Mesenchymal stem cell (in vitro differentiated cells and primary cell): ENCODE measurements around the gene SLC44A5.
"Not testable (repeated sequence)": the region's sequence is repeated elsewhere in the genome, so short reads cannot be mapped to it uniquely, and the experiment has no call there.

Experiments
- DNase-seq: peaks from one replicate; pipeline ENCODE4 v3.0.0-alpha.2; 2013
- H2AFZ ChIP-seq: one replicate; pipeline ENCODE4 v1.6.1; 2013; ENCODE audit warnings: low read depth, mild to moderate bottlenecking, control low read depth, inconsistent platforms, low read length, moderate library complexity
- H2AK5ac ChIP-seq: 2 replicates; pipeline ENCODE4 v1.6.1; 2013; ENCODE audit warnings: low read length, moderate library complexity, mild to moderate bottlenecking, inconsistent platforms; ENCODE audit not compliant: severe bottlenecking
- H2BK120ac ChIP-seq: one replicate; pipeline ENCODE4 v1.6.1; 2013; ENCODE audit warnings: low read depth, mild to moderate bottlenecking, inconsistent platforms, low read length, moderate library complexity
- H2BK12ac ChIP-seq, 2 experiments: one replicate each; pipeline ENCODE4 v1.6.1; 2013; ENCODE audit warnings: inconsistent platforms in 2 of 2, low read length in 2 of 2, mild to moderate bottlenecking in 2 of 2, moderate library complexity in 2 of 2, control low read depth in 1 of 2
- H2BK15ac ChIP-seq: one replicate; pipeline ENCODE4 v1.6.1; 2013; ENCODE audit warnings: mild to moderate bottlenecking, low read depth, inconsistent platforms; ENCODE audit not compliant: poor library complexity, severe bottlenecking
- H2BK5ac ChIP-seq: 2 replicates; pipeline ENCODE4 v1.6.1; 2013; ENCODE audit warnings: low read depth, mild to moderate bottlenecking, low read length, control low read depth, inconsistent platforms; ENCODE audit not compliant: poor library complexity, severe bottlenecking
- H3K14ac ChIP-seq, 2 experiments: one replicate each; pipeline ENCODE4 v1.6.1; 2013; ENCODE audit warnings: inconsistent platforms in 2 of 2, low read length in 2 of 2, control low read depth in 1 of 2, mild to moderate bottlenecking in 1 of 2, moderate library complexity in 1 of 2
- H3K18ac ChIP-seq, 2 experiments: one replicate each; pipeline ENCODE4 v1.6.1; 2013; ENCODE audit warnings: inconsistent platforms in 2 of 2, low read length in 2 of 2, control low read depth in 1 of 2, low read depth in 1 of 2, mild to moderate bottlenecking in 1 of 2
- H3K23ac ChIP-seq, 2 experiments: one replicate each; pipeline ENCODE4 v1.6.1; 2013; ENCODE audit warnings: inconsistent platforms in 2 of 2, low read length in 2 of 2, mild to moderate bottlenecking in 2 of 2, moderate library complexity in 2 of 2, control low read depth in 1 of 2
- H3K27ac ChIP-seq: 2 replicates; pipeline ENCODE4 v1.5.1; 2013; ENCODE audit warnings: mild to moderate bottlenecking, moderate library complexity, low read length, control low read depth, inconsistent platforms; ENCODE audit not compliant: poor library complexity, severe bottlenecking
- H3K27me3 ChIP-seq, 2 experiments: 2 replicates each; pipeline versions ENCODE4 v1.6.1 to v1.7.0; 2013; ENCODE audit warnings: low read length in 2 of 2, mild to moderate bottlenecking in 2 of 2, moderate library complexity in 2 of 2, control low read depth in 1 of 2, inconsistent platforms in 1 of 2; ENCODE audit not compliant: control insufficient read depth in 1 of 2, insufficient read depth in 1 of 2
- H3K36me3 ChIP-seq, 2 experiments: 2 replicates each; pipeline versions ENCODE4 v1.6.1 to v1.7.0; 2013; ENCODE audit warnings: low read length in 2 of 2, control low read depth in 1 of 2, inconsistent platforms in 1 of 2, low read depth in 1 of 2, mild to moderate bottlenecking in 1 of 2; ENCODE audit not compliant: insufficient read depth in 2 of 2, control insufficient read depth in 1 of 2
- H3K4ac ChIP-seq, 2 experiments: one replicate each; pipeline ENCODE4 v1.6.1; 2013; ENCODE audit warnings: inconsistent platforms in 2 of 2, low read length in 2 of 2, mild to moderate bottlenecking in 2 of 2, moderate library complexity in 2 of 2, control low read depth in 1 of 2, low read depth in 1 of 2
- H3K4me1 ChIP-seq: 2 replicates; pipeline ENCODE4 v1.6.1; 2013; ENCODE audit warnings: low read depth, low read length, control low read depth; ENCODE audit not compliant: control insufficient read depth, insufficient read depth
- H3K4me2 ChIP-seq: 2 replicates; pipeline ENCODE4 v1.6.1; 2013; ENCODE audit warnings: low read length, mild to moderate bottlenecking, inconsistent platforms; ENCODE audit not compliant: poor library complexity, severe bottlenecking
- H3K4me3 ChIP-seq, 2 experiments: 2 replicates each; pipeline versions ENCODE4 v1.5.1 to v1.7.0; 2013; ENCODE audit warnings: low read length in 2 of 2, mild to moderate bottlenecking in 2 of 2, control low read depth in 1 of 2, low read depth in 1 of 2; ENCODE audit not compliant: insufficient read depth in 1 of 2
- H3K79me1 ChIP-seq: replicated peaks from 2 replicates; pipeline ENCODE4 v1.6.1; 2013; ENCODE audit warnings: mild to moderate bottlenecking, control low read depth, low read length, inconsistent platforms; ENCODE audit not compliant: poor library complexity, severe bottlenecking
- H3K9ac ChIP-seq: 2 replicates; pipeline ENCODE4 v1.7.0; 2013; ENCODE audit warnings: mild to moderate bottlenecking, low read length, moderate library complexity
- H3K9me3 ChIP-seq: 2 replicates; pipeline ENCODE4 v1.7.0; 2013; ENCODE audit warnings: mild to moderate bottlenecking, low read length; ENCODE audit not compliant: control insufficient read depth
- H4K8ac ChIP-seq: one replicate; pipeline ENCODE4 v1.6.1; 2013; ENCODE audit warnings: inconsistent platforms, mild to moderate bottlenecking, low read length, moderate library complexity
- H4K91ac ChIP-seq: one replicate; pipeline ENCODE4 v1.6.1; 2013; ENCODE audit warnings: mild to moderate bottlenecking, low read length, inconsistent platforms
- WGBS: methylation state at CpG from one replicate; pipeline ENCODE4 v1.1.7; 2013; ENCODE audit warnings: mixed read lengths; 5-methylcytosine and 5-hydroxymethylcytosine counted together

The SLC44A5 gene

DNA sequence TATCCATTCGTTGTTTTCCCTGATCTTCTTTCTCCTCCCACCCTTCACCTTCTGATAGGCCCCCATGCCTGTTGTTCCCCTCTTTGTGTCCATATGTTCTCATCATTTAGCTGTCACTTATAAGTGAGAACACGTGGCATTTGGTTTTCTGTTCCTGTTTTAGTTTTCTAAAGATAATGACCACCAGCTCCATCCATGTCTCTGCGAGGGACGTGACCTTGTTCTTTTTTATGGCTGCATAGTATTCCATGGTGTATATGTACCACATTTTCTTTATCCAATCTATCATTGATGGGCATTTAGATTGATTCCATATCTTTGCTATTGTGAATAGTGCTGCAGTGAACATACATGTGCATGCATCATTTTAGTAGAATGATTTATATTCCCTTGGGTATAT lies 360.8 kb downstream of the SLC44A5 start:
- not testable (repeated sequence) for H3K27ac ChIP-seq, H3K79me1 ChIP-seq, H4K8ac ChIP-seq, H3K27me3 ChIP-seq, H3K14ac ChIP-seq, H2AFZ ChIP-seq, H3K4me2 ChIP-seq, H2BK120ac ChIP-seq, H3K4ac ChIP-seq, H2BK12ac ChIP-seq, H2AK5ac ChIP-seq, H2BK5ac ChIP-seq, H3K23ac ChIP-seq, H3K4me1 ChIP-seq, H3K36me3 ChIP-seq, H3K9me3 ChIP-seq, H2BK15ac ChIP-seq, H4K91ac ChIP-seq, DNase-seq, H3K18ac ChIP-seq, H3K4me3 ChIP-seq, H3K9ac ChIP-seq
- 58% methylated on average over 4 of the region's 4 CpGs for WGBS

- Histone ChIP-seq H3K23ac (no peak overlapping the region), H3K36me3 (no peaks in the 10 kb centered on the region), H3K4me3 (no peak overlapping the region), H3K27ac (no peak overlapping the region), H4K8ac (no peak overlapping the region), H2BK5ac (no peak overlapping the region), H2BK12ac (no peak overlapping the region), H2AFZ (no peak overlapping the region), H3K14ac (no peak overlapping the region), H2BK120ac (no peak overlapping the region), H3K4me2 (no peak overlapping the region), H4K91ac (no peak overlapping the region), H3K4ac (no peak overlapping the region), H3K27me3 (no peaks in the 10 kb centered on the region), H3K18ac (no peak overlapping the region), H3K79me1 (no peaks in the 10 kb centered on the region), H2AK5ac (no peak overlapping the region), H2BK15ac (no peak overlapping the region), H3K9me3 (no peaks in the 10 kb centered on the region), H3K4me1 (no peaks in the 10 kb centered on the region), H3K9ac (no peak overlapping the region)
- no peak for DNase-seq
Observed at GRCh38 chr1:75245239-75245638, 365.7 kb downstream of the SLC44A5 start.

GRCh38 chr1:75243124-75243523 lies 367.8 kb downstream of the SLC44A5 start:
- Histone ChIP-seq H3K18ac (no peak overlapping the region), H3K4me3 (no peak overlapping the region), H2BK12ac (no peak overlapping the region), H3K4me2 (no peak overlapping the region), H4K91ac (no peak overlapping the region), H2BK15ac (no peak overlapping the region), H3K27me3 (no peaks in the 10 kb centered on the region), H3K36me3 (no peaks in the 10 kb centered on the region), H2BK5ac (no peak overlapping the region), H2BK120ac (no peak overlapping the region), H4K8ac (no peak overlapping the region), H2AK5ac (no peak overlapping the region), H3K79me1 (no peaks in the 10 kb centered on the region), H3K9ac (no peak overlapping the region), H3K4me1 (no peaks in the 10 kb centered on the region), H3K27ac (no peak overlapping the region), H3K23ac (no peak overlapping the region), H3K14ac (no peak overlapping the region), H3K4ac (no peak overlapping the region), H2AFZ (no peak overlapping the region), H3K9me3 (no peaks in the 10 kb centered on the region)
- no peak for DNase-seq
- WGBS = 67% methylated on average over 1 of the region's 1 CpG

DNA sequence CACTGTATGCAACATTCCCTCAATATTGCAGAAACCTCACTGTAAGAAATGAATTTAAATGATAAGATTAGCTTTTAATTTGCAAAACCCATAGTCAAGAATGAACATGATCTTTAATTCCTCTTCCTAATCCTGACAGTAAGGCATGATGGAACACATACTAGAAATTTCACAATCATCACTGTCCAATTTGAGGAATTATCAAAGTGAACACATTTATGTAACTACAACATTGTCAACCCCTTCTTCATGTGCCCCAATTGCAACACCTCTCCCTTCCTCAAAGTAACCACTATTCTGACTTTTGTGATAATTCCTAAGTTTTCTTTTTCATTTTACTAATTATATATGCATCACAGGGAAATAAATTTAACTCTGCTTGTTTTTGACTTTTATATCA lies 373.6 kb downstream of the SLC44A5 start:
- no peaks in the 10 kb centered on the region for H3K9me3 ChIP-seq
- no peak overlapping the region for H3K4me3 ChIP-seq
- H2BK120ac ChIP-seq = no peak overlapping the region
- H3K27me3 ChIP-seq = no peaks in the 10 kb centered on the region
- H3K18ac ChIP-seq = no peak overlapping the region
- H3K4ac ChIP-seq = no peak overlapping the region
- H3K4me1 ChIP-seq = no peaks in the 10 kb centered on the region
- H3K14ac ChIP-seq = no peak overlapping the region
- no peak overlapping the region for H4K8ac ChIP-seq
- H3K36me3 ChIP-seq = no peaks in the 10 kb centered on the region
- no peak overlapping the region for H3K23ac ChIP-seq
- no peak overlapping the region for H4K91ac ChIP-seq
- no peak overlapping the region for H3K4me2 ChIP-seq
- H2AK5ac ChIP-seq = no peak overlapping the region
- no peaks in the 10 kb centered on the region for H3K79me1 ChIP-seq
- H2BK5ac ChIP-seq = no peak overlapping the region
- no peak overlapping the region for H3K9ac ChIP-seq
- H3K27ac ChIP-seq = no peak overlapping the region
- DNase-seq = no peak
- no peak overlapping the region for H2BK12ac ChIP-seq
- no peak overlapping the region for H2BK15ac ChIP-seq
- H2AFZ ChIP-seq = no peak overlapping the region
